ENCODE results near the gene PRKAG2. TPM values are rescaled to one million over a fixed set of nuclear protein-coding genes. Genes with fewer than 3 reads are reported as not detected.

Gene PRKAG2
- total and polyA plus RNA-seq, 2 of the 8 experiments (the other 6 are each of a cell fraction or from before 2014, with no cell fraction given) = 7.5 to 18.1 TPM

- TF ChIP-seq CHD7 (IDR thresholded peaks at IDR 0.05; ENCODE audit: insufficient replicate concordance, low read length) (no peak), SIN3A (conservative IDR thresholded peaks at IDR 0.05 in 1 of 2, IDR thresholded peaks at IDR 0.05 in 1 of 2; ENCODE audit: low read depth in 1 of 2, low read length in 2 of 2) (no peak), CBX5 (IDR thresholded peaks at IDR 0.05; ENCODE audit: low read depth, low read length) (no peak)
These were observed 149.2 kb downstream of the PRKAG2 start (continued) for GRCh38 chr7:151727579-151728285.

All from H1 (cell line).